ENCODE results near the gene TXNL4A.
"Not testable (repeated sequence)": the region's sequence is repeated elsewhere in the genome, so short reads cannot be mapped to it uniquely, and the experiment has no call there.

- TF ChIP-seq CTCF (IDR thresholded peaks at IDR 0.05); EP300 (IDR thresholded peaks at IDR 0.05; ENCODE audit: low read depth): not testable (repeated sequence)
- TF ChIP-seq POLR2AphosphoS5 (IDR thresholded peaks at IDR 0.05) (peak; percentile 17 to 60 (median 31)), POLR2A (IDR thresholded peaks at IDR 0.05) (peak; percentile 43)
Observed at GRCh38 chr18:79960161-79960801, 28.1 kb downstream of the TXNL4A start.
